Heart left ventricle (tissue), 16 donors: ENCODE data around the gene KCNG2. TPM values are rescaled to one million over a fixed set of nuclear protein-coding genes. Genes with fewer than 3 reads are reported as not detected.

Experiments used
- ATAC-seq, 4 donors: fragments of 200-7000 bp; cut with Tn5 transposase; one replicate each; pipeline ENCODE4 v1.9.1; 2020 to 2022; ENCODE audit warnings: moderate library complexity in 4 of 4, mild to moderate bottlenecking in 3 of 4, moderate number of reproducible peaks in 1 of 4
- DNase-seq, 5 donors: peaks; one replicate each; pipeline ENCODE4 v3.0.0-alpha.2; 2020
- H3K27ac ChIP-seq, 12 donors: fragments of 200-600 bp; sonication (generic) in 4 of 12; one replicate each; pipeline versions ENCODE4 v1.5.0 to v1.8.0; 2016 to 2022; ENCODE audit warnings: mild to moderate bottlenecking in 2 of 12
- H3K27me3 ChIP-seq, 9 donors: fragments of 200-600 bp; sonication (generic) in 2 of 9; one replicate each; pipeline versions ENCODE4 v1.5.1 to v1.8.0; 2016 to 2022; ENCODE audit warnings: mild to moderate bottlenecking in 3 of 9
- H3K36me3 ChIP-seq, 9 donors: fragments of 200-600 bp; sonication (generic) in 2 of 9; one replicate each; pipeline versions ENCODE4 v1.5.0 to v1.8.0; 2018 to 2022; ENCODE audit warnings: mild to moderate bottlenecking in 2 of 9
- H3K4me1 ChIP-seq, 12 donors: fragments of 200-600 bp; sonication (generic) in 4 of 12; one replicate each; pipeline versions ENCODE4 v1.5.0 to v1.8.0; 2016 to 2022; ENCODE audit warnings: mild to moderate bottlenecking in 3 of 12
- H3K4me3 ChIP-seq, 12 donors: fragments of 200-600 bp; sonication (generic) in 4 of 12; one replicate each; pipeline versions ENCODE4 v1.5.0 to v1.8.0; 2017 to 2022; ENCODE audit warnings: mild to moderate bottlenecking in 9 of 12, moderate library complexity in 4 of 12
- H3K9me3 ChIP-seq, 12 donors: fragments of 200-600 bp; sonication (generic) in 4 of 12; one replicate each; pipeline versions ENCODE4 v1.5.0 to v1.8.0; 2016 to 2022; ENCODE audit warnings: mild to moderate bottlenecking in 1 of 12
- CTCF ChIP-seq, 12 donors: fragments of 200-600 bp; sonication (generic) in 4 of 12; IDR thresholded peaks; one replicate each; pipeline versions ENCODE4 v1.5.0 to v1.8.0; 2018 to 2022; ENCODE audit warnings: antibody characterized with exemption in 12 of 12, mild to moderate bottlenecking in 5 of 12
- POLR2A ChIP-seq, 2 donors: fragments of 450-650 bp; IDR thresholded peaks; one replicate each; pipeline ENCODE4 v1.6.1; 2017; ENCODE audit warnings: antibody characterized with exemption in 2 of 2, mild to moderate bottlenecking in 2 of 2, moderate library complexity in 2 of 2
- WGBS, 4 donors: extraction: QIAGEN DNeasy Blood & Tissue Kit in 2 of 4; methylation state at CpG; one replicate each; pipeline versions ENCODE4 v1.1.5 to v1.1.7; 2013 to 2018; 5-methylcytosine and 5-hydroxymethylcytosine counted together
- intact Hi-C, 10 donors: fragments of 100-400 bp; cut with DNase I; formaldehyde crosslinking; loops; one replicate each; pipeline versions ENCODE4 v1.11.1 to v1.14.2; 2022
- polyA plus RNA-seq, 2 donors: library from polyadenylated mRNA; stranded (reverse); fragments of 200-250 nt; gene quantifications; one replicate each; pipeline ENCODE4 v1.2.3, GENCODE V29; 2013
- total RNA-seq, 9 donors: library from RNA; depleted of rRNA in 2 of 9; stranded (reverse); fragments of >200 nt in 2 of 9; fragmentation: NEBNext Ultra II Directional in 3 of 9; extraction: Animal tissue kit (Norgen Biotek cat#: 25700) in 3 of 9; gene quantifications; one replicate each; pipeline versions ENCODE4 v1.1.0 to v1.2.4, GENCODE V29; 2016 to 2023
- donor health status: ischemic (EF 13 %, LVEDD 7.1; RV severe dilation, severe dysfunction).
- donor health status: healthy with polysubstance abuse.
- donor health status: DM: no; HTN: yes; CAD: no.
- donor health status: DM: no; HTN: no; CAD: no.
- donor health status: ischemic (EF 25% LVEDD 6.9; RV normal size, moderate dysfunction).
- donor health status: ischemic (EF 25% LVEDD 5.7; RV mildly dilated, moderate dysfunction).
- donor health status: healthy.
- donor health status: DM: yes; HTN: yes; CAD: no.
- donor health status: ischemic (EF 35%, LVEDD 5.7; RV mildly dilated, moderate dysfunction).
- donor health status: nonischemic (EF 11% LVEDD 7.7; RV severe dilation, severe dysfunction).
- donor health status: DM: yes; HTN: yes; CAD: no.
- donor health status: PGD.
- donor health status: ischemic (EF 29% LVEDD 5.4; RV normal size, mild dysfunction).
- donor health status: nonischemic (EF 23%, LVEDD 6.1; RV moderate dilation, normal function).

The KCNG2 gene
- total and polyA plus RNA-seq, 11 donors: 0.07 to 1.5 (median 0.18) TPM; not detected in 8

- Histone ChIP-seq H3K27ac (no peak overlapping the region), H3K4me1 (no peaks in the 10 kb centered on the region), H3K9me3 (peaks cover 0 to 29% (median 6%) of the 10 kb centered on the region in 12 donors), H3K4me3 (no peak overlapping the region), H3K36me3 (no peaks in the 10 kb centered on the region), H3K27me3 (peaks cover 0 to 3% (median 0%) of the 10 kb centered on the region in 9 donors)
- DNase-seq: no peak
- TF ChIP-seq POLR2A (IDR thresholded peaks at IDR 0.05): no peak
- TF ChIP-seq CTCF (IDR thresholded peaks at IDR 0.05): no peak
- intact Hi-C loops: no loop called here
- ATAC-seq: no peak
- 76 to 90% (median 87%) methylated on average over 2 to 4 of the region's 4 CpGs for WGBS, 4 donors
Observed at GRCh38 chr18:79841936-79842335, 44.2 kb downstream of the KCNG2 start.

- no peaks in the 10 kb centered on the region for H3K4me1 ChIP-seq
- no peaks in the 10 kb centered on the region for H3K36me3 ChIP-seq
- H3K9me3 ChIP-seq: peaks cover 0 to 29% (median 6%) of the 10 kb centered on the region in 12 donors
- intact Hi-C loops: no loop called here
- DNase-seq (no peak), ATAC-seq (no peak)
- no peaks in the 10 kb centered on the region for H3K27me3 ChIP-seq
- TF ChIP-seq POLR2A (IDR thresholded peaks at IDR 0.05): no peak
- no peak for TF ChIP-seq CTCF (IDR thresholded peaks at IDR 0.05)
- 82 to 87% (median 84%) methylated on average over 10 of the region's 10 CpGs for WGBS, 4 donors
- no peak overlapping the region for H3K27ac ChIP-seq
- H3K4me3 ChIP-seq: no peak overlapping the region
Observed at GRCh38 chr18:79844999-79845563, 47.3 kb downstream of the KCNG2 start.

- intact Hi-C loops: no loop called here
- ATAC-seq: no peak
- Histone ChIP-seq H3K4me1 (no peaks in the 10 kb centered on the region), H3K27me3 (no peaks in the 10 kb centered on the region), H3K36me3 (no peaks in the 10 kb centered on the region), H3K9me3 (peaks cover 0 to 27% (median 4%) of the 10 kb centered on the region in 12 donors), H3K27ac (no peak overlapping the region), H3K4me3 (no peak overlapping the region)
- WGBS, 4 donors: 76 to 86% (median 79%) methylated on average over 9 to 17 of the region's 17 CpGs
- TF ChIP-seq CTCF (IDR thresholded peaks at IDR 0.05) (no peak), POLR2A (IDR thresholded peaks at IDR 0.05) (no peak)
- DNase-seq: peak in 1 of 5 donors; percentile 2
Observed at GRCh38 chr18:79846936-79847557, 49.3 kb downstream of the KCNG2 start.

GRCh38 chr18:79847606-79848293 is 50.0 kb downstream of the KCNG2 start:
- DNase-seq (no peak), ATAC-seq (no peak)
- no peak for TF ChIP-seq POLR2A (IDR thresholded peaks at IDR 0.05)
- TF ChIP-seq CTCF (IDR thresholded peaks at IDR 0.05): no peak
- Histone ChIP-seq H3K27ac (no peak overlapping the region), H3K9me3 (peaks cover 0 to 20% (median 1%) of the 10 kb centered on the region in 12 donors), H3K27me3 (peaks cover 0 to 4% (median 0%) of the 10 kb centered on the region in 9 donors), H3K4me3 (no peak overlapping the region), H3K36me3 (no peaks in the 10 kb centered on the region), H3K4me1 (no peaks in the 10 kb centered on the region)
- WGBS, 4 donors: 87 to 90% (median 89%) methylated on average over 15 of the region's 15 CpGs
- intact Hi-C loops: no loop called here
